Colonic mucosa (tissue), 4 donors: ENCODE results near the gene VAMP5. TPM values are rescaled to one million over a fixed set of nuclear protein-coding genes. Genes with fewer than 3 reads are reported as not detected.
A peak's percentile ranks its signal among the peaks of the same experiment; 100 is the strongest.

ENCODE experiments used
- DNase-seq: peaks from one replicate; pipeline ENCODE4 v3.0.0-alpha.2; 2020
- H3K27ac ChIP-seq: fragments of 200-600 bp; one replicate; pipeline ENCODE4 v1.8.0; 2021
- H3K27me3 ChIP-seq: fragments of 200-600 bp; one replicate; pipeline ENCODE4 v1.8.0; 2021
- H3K36me3 ChIP-seq: fragments of 200-600 bp; one replicate; pipeline ENCODE4 v1.8.0; 2021
- H3K4me1 ChIP-seq: fragments of 200-600 bp; one replicate; pipeline ENCODE4 v1.8.0; 2021; ENCODE audit warnings: mild to moderate bottlenecking
- H3K4me3 ChIP-seq: fragments of 200-600 bp; one replicate; pipeline ENCODE4 v1.8.0; 2021
- H3K9ac ChIP-seq, 2 donors: one replicate each; pipeline ENCODE4 v1.7.0; 2013; ENCODE audit warnings: control low read depth in 2 of 2, low read depth in 2 of 2, low read length in 2 of 2
- H3K9me3 ChIP-seq: fragments of 200-600 bp; one replicate; pipeline ENCODE4 v1.8.0; 2021
- intact Hi-C: fragments of 100-400 bp; cut with DNase I; formaldehyde crosslinking; loops from one replicate; pipeline ENCODE4 v1.14.1; 2022
- total RNA-seq, 2 donors: library from RNA; stranded (reverse); fragmentation: NEBNext Ultra II Directional in 1 of 2; extraction: Animal tissue kit (Norgen Biotek cat#: 25700) in 1 of 2; gene quantifications; one replicate each; pipeline ENCODE4 v1.2.1, GENCODE V29; 2021
- TF ChIP-seq, protein P1 (sequence below): fragments of 200-600 bp; IDR thresholded peaks from one replicate; pipeline ENCODE4 v1.8.0; 2022; ENCODE audit warnings: antibody characterized with exemption, mild to moderate bottlenecking
- donor health status: healthy.
- donor health status: DM: no; HTN: no; CAD: no.
- donor health status: DM: no; HTN: no; CAD: no.

Gene VAMP5
- total RNA-seq, 2 donors from 2014 or later, result 14.0 to 16.9 TPM

GRCh38 chr2:85548608-85548900 lies 35.7 kb upstream of the VAMP5 start:
- Histone ChIP-seq H3K27ac (no peak overlapping the region), H3K27me3 (no peaks in the 10 kb centered on the region), H3K9ac (no peak overlapping the region), H3K4me1 (no peaks in the 10 kb centered on the region), H3K9me3 (no peaks in the 10 kb centered on the region), H3K4me3 (no peak overlapping the region), H3K36me3 (peaks cover 19% of the 10 kb centered on the region)
- DNase-seq, result no peak
- TF ChIP-seq, protein P1, sequence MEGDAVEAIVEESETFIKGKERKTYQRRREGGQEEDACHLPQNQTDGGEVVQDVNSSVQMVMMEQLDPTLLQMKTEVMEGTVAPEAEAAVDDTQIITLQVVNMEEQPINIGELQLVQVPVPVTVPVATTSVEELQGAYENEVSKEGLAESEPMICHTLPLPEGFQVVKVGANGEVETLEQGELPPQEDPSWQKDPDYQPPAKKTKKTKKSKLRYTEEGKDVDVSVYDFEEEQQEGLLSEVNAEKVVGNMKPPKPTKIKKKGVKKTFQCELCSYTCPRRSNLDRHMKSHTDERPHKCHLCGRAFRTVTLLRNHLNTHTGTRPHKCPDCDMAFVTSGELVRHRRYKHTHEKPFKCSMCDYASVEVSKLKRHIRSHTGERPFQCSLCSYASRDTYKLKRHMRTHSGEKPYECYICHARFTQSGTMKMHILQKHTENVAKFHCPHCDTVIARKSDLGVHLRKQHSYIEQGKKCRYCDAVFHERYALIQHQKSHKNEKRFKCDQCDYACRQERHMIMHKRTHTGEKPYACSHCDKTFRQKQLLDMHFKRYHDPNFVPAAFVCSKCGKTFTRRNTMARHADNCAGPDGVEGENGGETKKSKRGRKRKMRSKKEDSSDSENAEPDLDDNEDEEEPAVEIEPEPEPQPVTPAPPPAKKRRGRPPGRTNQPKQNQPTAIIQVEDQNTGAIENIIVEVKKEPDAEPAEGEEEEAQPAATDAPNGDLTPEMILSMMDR, result no peak
- intact Hi-C loops, result no loop called here

DNA sequence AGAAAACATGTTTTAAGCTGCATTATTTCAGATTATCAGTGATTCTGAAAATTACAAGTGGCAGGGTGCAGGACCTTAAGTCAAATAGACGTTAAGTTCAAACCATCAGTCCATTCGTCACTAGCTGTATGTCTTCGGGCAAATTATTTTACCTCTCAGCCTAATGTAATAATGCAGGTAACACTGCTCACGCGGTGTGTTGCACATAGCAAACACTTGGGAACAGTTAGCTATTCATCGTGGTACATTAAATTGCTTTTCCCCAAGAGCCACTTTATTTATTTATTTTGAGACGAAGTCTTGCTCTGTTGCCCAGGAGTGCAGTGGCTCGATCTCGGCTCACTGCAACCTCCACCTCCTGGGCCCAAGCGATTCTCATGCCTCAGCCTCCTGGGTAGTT lies 35.1 kb upstream of the VAMP5 start:
- TF ChIP-seq, protein P1, result no peak
- Histone ChIP-seq H3K4me1 (no peaks in the 10 kb centered on the region), H3K27ac (no peak overlapping the region), H3K27me3 (no peaks in the 10 kb centered on the region), H3K4me3 (no peak overlapping the region), H3K9me3 (no peaks in the 10 kb centered on the region), H3K36me3 (peaks cover 17% of the 10 kb centered on the region), H3K9ac (no peak overlapping the region)
- DNase-seq, result no peak
- intact Hi-C loops, result no loop called here

DNA sequence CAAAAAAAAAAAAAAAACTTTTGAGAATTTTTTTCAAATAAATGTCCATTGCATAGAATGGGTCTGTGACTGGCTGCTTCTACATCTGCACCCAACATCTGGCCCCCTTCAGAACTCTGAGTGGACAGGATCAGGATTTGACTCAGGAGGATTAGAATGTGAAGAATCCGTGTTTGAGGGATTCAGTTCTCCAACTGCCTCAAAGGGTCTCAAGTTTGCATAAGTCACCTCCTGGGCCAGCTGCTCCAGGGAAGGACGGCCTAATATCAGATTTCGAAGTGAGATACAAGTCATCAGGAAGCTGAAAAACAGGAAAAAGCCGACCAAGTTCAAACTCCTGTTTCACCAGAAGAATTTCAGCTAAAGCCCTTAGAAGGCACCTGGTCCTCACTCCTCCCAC lies 34.4 kb upstream of the VAMP5 start:
- no peak overlapping the region for H3K4me3 ChIP-seq
- intact Hi-C loops, result loop anchor here (10.0 kb wide), 1 partner anchor 155 kb away; no protein-coding TSS in a partner anchor
- H3K27ac ChIP-seq, result no peak overlapping the region
- no peak for DNase-seq
- no peak overlapping the region for H3K9ac ChIP-seq
- no peaks in the 10 kb centered on the region for H3K27me3 ChIP-seq
- peaks cover 11% of the 10 kb centered on the region for H3K36me3 ChIP-seq
- no peaks in the 10 kb centered on the region for H3K4me1 ChIP-seq
- TF ChIP-seq, protein P1, result no peak
- H3K9me3 ChIP-seq, result no peaks in the 10 kb centered on the region

DNA sequence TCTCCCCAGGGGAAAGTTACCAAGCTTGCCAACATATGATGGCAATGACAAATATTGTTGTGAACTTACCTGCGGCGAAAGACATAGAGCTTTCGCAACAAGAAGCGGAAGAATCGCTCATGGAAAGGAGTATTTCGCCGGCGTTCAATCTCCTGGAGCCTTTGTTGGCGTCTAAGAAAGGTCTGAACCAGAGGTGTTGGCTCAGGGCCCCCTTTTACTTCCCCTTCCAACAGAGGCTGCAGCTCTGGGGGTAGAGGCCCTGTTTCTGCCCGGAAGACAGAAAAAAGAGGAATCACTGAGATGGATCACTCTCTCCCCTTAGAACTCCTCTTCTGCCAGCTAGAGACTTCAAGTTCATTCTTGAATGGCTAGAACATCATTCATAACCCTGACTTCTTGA lies 33.7 kb upstream of the VAMP5 start:
- intact Hi-C loops, result loop anchor here (10.0 kb wide), 1 partner anchor 156 kb away; no protein-coding TSS in a partner anchor
- no peak overlapping the region for H3K4me3 ChIP-seq
- no peaks in the 10 kb centered on the region for H3K9me3 ChIP-seq
- no peak for DNase-seq
- TF ChIP-seq, protein P1, result no peak
- no peaks in the 10 kb centered on the region for H3K27me3 ChIP-seq
- H3K4me1 ChIP-seq, result no peaks in the 10 kb centered on the region
- no peak overlapping the region for H3K27ac ChIP-seq
- no peak overlapping the region for H3K9ac ChIP-seq
- H3K36me3 ChIP-seq, result peaks cover 11% of the 10 kb centered on the region

GRCh38 chr2:85551698-85552678 lies 32.2 kb upstream of the VAMP5 start:
- intact Hi-C loops, result loop anchor here (2.0 to 10.0 kb wide), 2 partner anchors 131 to 157 kb away; no protein-coding TSS in a partner anchor
- H3K27me3 ChIP-seq, result no peaks in the 10 kb centered on the region
- peak; percentile 92 for DNase-seq
- no peak overlapping the region for H3K4me3 ChIP-seq
- no peak overlapping the region for H3K9ac ChIP-seq
- no peaks in the 10 kb centered on the region for H3K4me1 ChIP-seq
- H3K36me3 ChIP-seq, result peaks cover 4% of the 10 kb centered on the region
- TF ChIP-seq, protein P1, result peak; percentile 92
- no peak overlapping the region for H3K27ac ChIP-seq
- no peaks in the 10 kb centered on the region for H3K9me3 ChIP-seq
